Activated CD4-positive, alpha-beta T cell treated with anti-CD3 and anti-CD28 coated beads, Interleukin-2, amount 10 ng/mL, durations not matched to agents 7 days and 5 days (primary cell): ENCODE data around the gene PBX3. TPM values are rescaled to one million over a fixed set of nuclear protein-coding genes. Genes with fewer than 3 reads are reported as not detected.

Source experiments
- CTCF ChIA-PET: fragments of 350-600 bp; sonication (Branson Sonifier 250); formaldehyde crosslinking; loops from one replicate; lab custom pipeline; 2021; ENCODE audit warnings: antibody characterized with exemption; lab: Charles Lee
- POLR2A ChIA-PET: fragments of 350-600 bp; sonication (Branson Sonifier 250); formaldehyde crosslinking; loops from one replicate; lab custom pipeline; 2021; ENCODE audit warnings: antibody characterized with exemption; lab: Charles Lee
- DNase-seq: peaks from one replicate; pipeline ENCODE4 v3.0.0-alpha.2; 2020
- H3K27ac Mint-ChIP-seq: one replicate; pipeline ENCODE4 v1.8.0; 2021; ENCODE audit warnings: mild to moderate bottlenecking, moderate library complexity, mixed read lengths
- H3K27me3 Mint-ChIP-seq: one replicate; pipeline ENCODE4 v1.8.0; 2021; ENCODE audit warnings: mixed read lengths
- H3K36me3 Mint-ChIP-seq: one replicate; pipeline ENCODE4 v1.8.0; 2021; ENCODE audit warnings: low read depth, mixed read lengths
- H3K4me1 Mint-ChIP-seq: one replicate; pipeline ENCODE4 v1.8.0; 2021; ENCODE audit warnings: mixed read lengths
- H3K4me3 Mint-ChIP-seq: one replicate; pipeline ENCODE4 v1.8.0; 2021; ENCODE audit warnings: mild to moderate bottlenecking, moderate library complexity, mixed read lengths
- H3K9me3 Mint-ChIP-seq: one replicate; pipeline ENCODE4 v1.8.0; 2021; ENCODE audit warnings: mixed read lengths
- total RNA-seq, 2 experiments: library from RNA; stranded (reverse); gene quantifications; one replicate each; pipeline ENCODE4 v1.2.3, GENCODE V29; 2021

The PBX3 gene
- total RNA-seq: 10 to 100 TPM; 21.5 to 22.5 TPM

GRCh38 chr9:125747053-125747764 is at the start of gene PBX3:
PBX3 (plus strand) TSS chr9:125747373.
- ChIA-PET CTCF (no interaction called here), POLR2A (no interaction called here)
- Mint-ChIP-seq H3K4me1 (peaks cover 40% of the 10 kb centered on the region), H3K27ac (peak within 1 kb of the TSS; percentile 90), H3K27me3 (peaks cover 31% of the 10 kb centered on the region), H3K9me3 (no peaks in the 10 kb centered on the region), H3K4me3 (peak within 1 kb of the TSS; percentile 85), H3K36me3 (peaks cover 19% of the 10 kb centered on the region)
- DNase-seq: peak; percentile 45

- Mint-ChIP-seq H3K27me3 (no peaks in the 10 kb centered on the region), H3K9me3 (no peaks in the 10 kb centered on the region), H3K4me3 (no peak overlapping the region), H3K27ac (no peak overlapping the region), H3K4me1 (peaks cover 25% of the 10 kb centered on the region), H3K36me3 (peaks cover 6% of the 10 kb centered on the region)
- CTCF ChIA-PET: no interaction called here
- no peak for DNase-seq
- POLR2A ChIA-PET: no interaction called here
Measured at GRCh38 chr9:125699870-125700269, 47.3 kb upstream of the PBX3 start.

GRCh38 chr9:125700791-125701190 is 46.4 kb upstream of the PBX3 start:
- Mint-ChIP-seq H3K4me3 (no peak overlapping the region), H3K27ac (no peak overlapping the region), H3K27me3 (no peaks in the 10 kb centered on the region), H3K9me3 (no peaks in the 10 kb centered on the region), H3K4me1 (peaks cover 34% of the 10 kb centered on the region), H3K36me3 (peaks cover 6% of the 10 kb centered on the region)
- POLR2A ChIA-PET: no interaction called here
- no peak for DNase-seq
- CTCF ChIA-PET: no interaction called here

GRCh38 chr9:125701351-125701750 is 45.8 kb upstream of the PBX3 start:
- no peaks in the 10 kb centered on the region for H3K27me3 Mint-ChIP-seq
- no peak for DNase-seq
- H3K4me3 Mint-ChIP-seq: no peak overlapping the region
- ChIA-PET POLR2A (no interaction called here), CTCF (no interaction called here)
- H3K27ac Mint-ChIP-seq: no peak overlapping the region
- H3K9me3 Mint-ChIP-seq: no peaks in the 10 kb centered on the region
- H3K36me3 Mint-ChIP-seq: peaks cover 8% of the 10 kb centered on the region
- peaks cover 40% of the 10 kb centered on the region for H3K4me1 Mint-ChIP-seq

GRCh38 chr9:125703662-125704061 is 43.5 kb upstream of the PBX3 start:
- H3K27ac Mint-ChIP-seq: no peak overlapping the region
- CTCF ChIA-PET: interaction anchor here (0.6 kb wide), 1 partner anchor 827 kb away, joined by 3 read pairs; no protein-coding TSS in a partner anchor
- POLR2A ChIA-PET: no interaction called here
- no peak for DNase-seq
- no peaks in the 10 kb centered on the region for H3K9me3 Mint-ChIP-seq
- H3K27me3 Mint-ChIP-seq: no peaks in the 10 kb centered on the region
- no peak overlapping the region for H3K4me3 Mint-ChIP-seq
- H3K36me3 Mint-ChIP-seq: peaks cover 9% of the 10 kb centered on the region
- peaks cover 49% of the 10 kb centered on the region for H3K4me1 Mint-ChIP-seq

- POLR2A ChIA-PET: no interaction called here
Measured at GRCh38 chr9:125705893-125706292, 41.3 kb upstream of the PBX3 start.

GRCh38 chr9:125706651-125707471 is 40.3 kb upstream of the PBX3 start, which contains the start of gene MAPKAP1:
MAPKAP1 (minus strand) TSS chr9:125707208; CDS start chr9:125672574, 34,634 bp downstream.
- H3K4me3 Mint-ChIP-seq: peak within 1 kb of the TSS; percentile 88
- H3K4me1 Mint-ChIP-seq: peaks cover 40% of the 10 kb centered on the region
- CTCF ChIA-PET: interaction anchor here (0.7 to 0.8 kb wide), 2 partner anchors 15 to 360 kb away, joined by 3 read pairs; no protein-coding TSS in a partner anchor
- POLR2A ChIA-PET: interaction anchor here (0.6 to 0.8 kb wide), 4 partner anchors 34 to 1292 kb away, joined by 3 to 4 read pairs (median 3); partner anchors contain the start of gene PSMB7
- H3K27me3 Mint-ChIP-seq: no peaks in the 10 kb centered on the region
- no peaks in the 10 kb centered on the region for H3K9me3 Mint-ChIP-seq
- peaks cover 5% of the 10 kb centered on the region for H3K36me3 Mint-ChIP-seq
- peak; percentile 93 for DNase-seq
- peak within 1 kb of the TSS; percentile 85 for H3K27ac Mint-ChIP-seq

More at GRCh38 chr9:125705893-125706292, 41.3 kb upstream of the PBX3 start:
- H3K9me3 Mint-ChIP-seq: no peaks in the 10 kb centered on the region
- CTCF ChIA-PET: no interaction called here
- no peak for DNase-seq
- H3K4me1 Mint-ChIP-seq: peaks cover 46% of the 10 kb centered on the region
- no peak overlapping the region for H3K27ac Mint-ChIP-seq
- no peaks in the 10 kb centered on the region for H3K27me3 Mint-ChIP-seq
- peak overlapping the region; percentile 88 for H3K4me3 Mint-ChIP-seq
- peaks cover 9% of the 10 kb centered on the region for H3K36me3 Mint-ChIP-seq

GRCh38 chr9:125707472-125707804 is 39.7 kb upstream of the PBX3 start:
- H3K27ac Mint-ChIP-seq: peak overlapping the region; percentile 81
- peak overlapping the region; percentile 88 for H3K4me3 Mint-ChIP-seq
- no peaks in the 10 kb centered on the region for H3K9me3 Mint-ChIP-seq
- peaks cover 5% of the 10 kb centered on the region for H3K36me3 Mint-ChIP-seq
- CTCF ChIA-PET: interaction anchor here (0.7 kb wide), 1 partner anchor 15 kb away, joined by 3 read pairs; no protein-coding TSS in a partner anchor
- no peaks in the 10 kb centered on the region for H3K27me3 Mint-ChIP-seq
- peaks cover 38% of the 10 kb centered on the region for H3K4me1 Mint-ChIP-seq
- POLR2A ChIA-PET: interaction anchor here (0.6 to 0.8 kb wide), 3 partner anchors 35 to 1292 kb away, joined by 3 to 4 read pairs (median 3); partner anchors contain the start of gene PSMB7
- no peak for DNase-seq

- Mint-ChIP-seq H3K9me3 (no peaks in the 10 kb centered on the region), H3K27ac (no peak overlapping the region), H3K27me3 (peaks cover 11% of the 10 kb centered on the region), H3K4me3 (no peak overlapping the region), H3K36me3 (no peaks in the 10 kb centered on the region), H3K4me1 (no peaks in the 10 kb centered on the region)
- ChIA-PET POLR2A (no interaction called here), CTCF (interaction anchor here (0.6 kb wide), 1 partner anchor 864 kb away, joined by 3 read pairs; the partner anchor contains the start of gene ARPC5L)
- no peak for DNase-seq
Measured at GRCh38 chr9:125726456-125727132, 20.6 kb upstream of the PBX3 start.

- no peak for DNase-seq
- ChIA-PET CTCF (no interaction called here), POLR2A (no interaction called here)
- no peaks in the 10 kb centered on the region for H3K4me1 Mint-ChIP-seq
- no peak overlapping the region for H3K27ac Mint-ChIP-seq
- no peak overlapping the region for H3K4me3 Mint-ChIP-seq
- no peaks in the 10 kb centered on the region for H3K36me3 Mint-ChIP-seq
- no peaks in the 10 kb centered on the region for H3K9me3 Mint-ChIP-seq
- H3K27me3 Mint-ChIP-seq: peaks cover 17% of the 10 kb centered on the region
Measured at GRCh38 chr9:125730168-125730567, 17.0 kb upstream of the PBX3 start.

GRCh38 chr9:125732562-125732961 is 14.6 kb upstream of the PBX3 start:
- H3K4me1 Mint-ChIP-seq: no peaks in the 10 kb centered on the region
- H3K4me3 Mint-ChIP-seq: no peak overlapping the region
- H3K27me3 Mint-ChIP-seq: peaks cover 17% of the 10 kb centered on the region
- ChIA-PET POLR2A (no interaction called here), CTCF (interaction anchor here (0.6 to 1.4 kb wide), 3 partner anchors 14 to 865 kb away, joined by 3 read pairs; no protein-coding TSS in a partner anchor)
- no peaks in the 10 kb centered on the region for H3K36me3 Mint-ChIP-seq
- no peak for DNase-seq
- no peaks in the 10 kb centered on the region for H3K9me3 Mint-ChIP-seq
- H3K27ac Mint-ChIP-seq: no peak overlapping the region

- no peaks in the 10 kb centered on the region for H3K36me3 Mint-ChIP-seq
- H3K4me1 Mint-ChIP-seq: no peaks in the 10 kb centered on the region
- no peaks in the 10 kb centered on the region for H3K9me3 Mint-ChIP-seq
- H3K27me3 Mint-ChIP-seq: peaks cover 22% of the 10 kb centered on the region
- no peak for DNase-seq
- H3K27ac Mint-ChIP-seq: no peak overlapping the region
- ChIA-PET CTCF (no interaction called here), POLR2A (no interaction called here)
- no peak overlapping the region for H3K4me3 Mint-ChIP-seq
Measured at GRCh38 chr9:125739436-125739835, 7.7 kb upstream of the PBX3 start.
